ENCODE results near the gene RNASE4.
A peak's percentile ranks its signal among the peaks of the same experiment; 100 is the strongest.

RNASE4 gene

DNA sequence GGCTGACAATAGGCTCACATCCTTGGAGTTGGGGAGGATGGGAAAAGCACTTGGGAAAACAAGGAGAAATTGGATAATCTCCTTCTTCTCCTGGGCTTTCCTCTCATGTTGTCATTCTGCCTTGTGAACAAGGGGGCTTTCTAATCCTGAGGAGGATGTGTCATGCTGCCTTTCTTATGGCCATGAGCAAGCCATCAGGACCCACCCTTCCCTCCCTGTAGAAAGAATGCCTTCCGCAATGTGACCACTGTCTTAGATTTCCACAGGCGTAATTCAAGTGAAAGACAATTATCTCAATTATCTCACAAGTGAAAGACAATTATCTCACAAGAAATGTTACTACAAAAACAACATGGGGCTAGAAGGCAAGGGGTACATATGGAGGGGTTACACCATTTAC lies 39.8 kb upstream of the RNASE4 start:
- Histone ChIP-seq H3K27ac (replicated peaks; ENCODE audit: low read length) (no peak overlapping the region), H2BK120ac (ENCODE audit: low read depth, low read length) (no peak overlapping the region), H3K4me2 (ENCODE audit: insufficient read depth, low read length, poor library complexity, severe bottlenecking) (no peak overlapping the region), H3K9me3 (replicated peaks in 1 of 2; ENCODE audit: control insufficient read depth in 2 of 2, insufficient read depth in 1 of 2, low read depth in 1 of 2, low read length in 2 of 2) (no peaks in the 10 kb centered on the region), H3K14ac (ENCODE audit: low read length) (no peak overlapping the region), H3K27me3 (ENCODE audit: control insufficient read depth in 3 of 3, insufficient read depth in 3 of 3, low read depth in 1 of 3, low read length in 3 of 3) (peaks cover 0 to 32% (median 2%) of the 10 kb centered on the region in 3 experiments), H3K9ac (ENCODE audit: low read depth, low read length, poor library complexity) (no peak overlapping the region), H2BK12ac (ENCODE audit: low read length) (no peak overlapping the region), H4K91ac (ENCODE audit: low read depth, low read length, poor library complexity) (no peak overlapping the region), H2BK15ac (ENCODE audit: low read length) (no peak overlapping the region), H3K18ac (ENCODE audit: low read length) (no peak overlapping the region), H2BK5ac (ENCODE audit: low read length) (no peak overlapping the region), H3K23ac (ENCODE audit: low read depth, low read length, poor library complexity) (no peak overlapping the region), H4K8ac (ENCODE audit: low read depth, low read length) (no peak overlapping the region), H2AFZ (ENCODE audit: low read length) (no peak overlapping the region), H2AK5ac (ENCODE audit: low read depth, low read length) (no peak overlapping the region), H3K36me3 (replicated peaks in 1 of 2; ENCODE audit: control insufficient read depth in 2 of 2, insufficient read depth in 2 of 2, low read length in 2 of 2) (no peaks in the 10 kb centered on the region), H3K4ac (ENCODE audit: low read length) (no peak overlapping the region), H3K4me3 (ENCODE audit: low read length in 2 of 2) (no peak overlapping the region), H3K79me1 (ENCODE audit: low read depth, low read length) (no peaks in the 10 kb centered on the region), H3K4me1 (ENCODE audit: control insufficient read depth in 2 of 2, insufficient read depth in 1 of 2, low read depth in 1 of 2, low read length in 2 of 2) (no peaks in the 10 kb centered on the region)
- no peak for DNase-seq (ENCODE audit: low spot score)
- WGBS, 2 donors (ENCODE audit: extremely low coverage in 2 of 2, insufficient read length in 2 of 2, insufficient replicate concordance in 1 of 2), result no CpG with 5 or more reads among the region's 2 CpGs

DNA sequence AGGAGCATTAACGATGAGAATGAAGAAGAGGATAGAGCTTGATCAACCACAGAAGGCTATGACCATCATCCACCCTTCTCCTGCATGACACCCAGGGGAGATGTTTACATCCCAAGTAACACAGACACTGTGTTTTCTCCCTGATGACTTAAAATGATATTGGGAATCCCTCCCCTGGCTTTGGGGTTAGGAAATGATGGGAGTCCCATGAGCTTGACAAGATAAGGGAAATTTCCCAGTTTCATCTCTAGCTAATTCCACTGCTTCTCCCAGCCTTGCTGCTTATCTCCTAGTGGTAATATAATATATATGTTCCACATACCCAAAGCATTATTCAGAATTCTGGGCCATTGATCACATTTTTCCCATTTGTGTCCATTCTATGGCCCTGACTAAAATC lies 38.9 kb upstream of the RNASE4 start:
- H3K23ac ChIP-seq (ENCODE audit: low read depth, low read length, poor library complexity), result no peak overlapping the region
- H2AFZ ChIP-seq (ENCODE audit: low read length), result no peak overlapping the region
- H3K36me3 ChIP-seq (replicated peaks in 1 of 2; ENCODE audit: control insufficient read depth in 2 of 2, insufficient read depth in 2 of 2, low read length in 2 of 2), result no peaks in the 10 kb centered on the region
- WGBS, 2 donors (ENCODE audit: extremely low coverage in 2 of 2, insufficient read length in 2 of 2, insufficient replicate concordance in 1 of 2), result no CpG with 5 or more reads among the region's 1 CpG
- H4K8ac ChIP-seq (ENCODE audit: low read depth, low read length), result no peak overlapping the region
- H3K9me3 ChIP-seq (replicated peaks in 1 of 2; ENCODE audit: control insufficient read depth in 2 of 2, insufficient read depth in 1 of 2, low read depth in 1 of 2, low read length in 2 of 2), result no peaks in the 10 kb centered on the region
- no peak overlapping the region for H3K27ac ChIP-seq (replicated peaks; ENCODE audit: low read length)
- H3K9ac ChIP-seq (ENCODE audit: low read depth, low read length, poor library complexity), result no peak overlapping the region
- no peak overlapping the region for H3K18ac ChIP-seq (ENCODE audit: low read length)
- H2BK120ac ChIP-seq (ENCODE audit: low read depth, low read length), result no peak overlapping the region
- H2BK12ac ChIP-seq (ENCODE audit: low read length), result no peak overlapping the region
- no peak overlapping the region for H3K14ac ChIP-seq (ENCODE audit: low read length)
- H2BK15ac ChIP-seq (ENCODE audit: low read length), result no peak overlapping the region
- DNase-seq (ENCODE audit: low spot score), result no peak
- H3K4me3 ChIP-seq (ENCODE audit: low read length in 2 of 2), result no peak overlapping the region
- H4K91ac ChIP-seq (ENCODE audit: low read depth, low read length, poor library complexity), result no peak overlapping the region
- no peak overlapping the region for H3K4me2 ChIP-seq (ENCODE audit: insufficient read depth, low read length, poor library complexity, severe bottlenecking)
- H3K4ac ChIP-seq (ENCODE audit: low read length), result no peak overlapping the region
- no peaks in the 10 kb centered on the region for H3K4me1 ChIP-seq (ENCODE audit: control insufficient read depth in 2 of 2, insufficient read depth in 1 of 2, low read depth in 1 of 2, low read length in 2 of 2)
- H3K79me1 ChIP-seq (ENCODE audit: low read depth, low read length), result no peaks in the 10 kb centered on the region
- peaks cover 0 to 32% (median 2%) of the 10 kb centered on the region in 3 experiments for H3K27me3 ChIP-seq (ENCODE audit: control insufficient read depth in 3 of 3, insufficient read depth in 3 of 3, low read depth in 1 of 3, low read length in 3 of 3)
- no peak overlapping the region for H2BK5ac ChIP-seq (ENCODE audit: low read length)
- no peak overlapping the region for H2AK5ac ChIP-seq (ENCODE audit: low read depth, low read length)

DNA sequence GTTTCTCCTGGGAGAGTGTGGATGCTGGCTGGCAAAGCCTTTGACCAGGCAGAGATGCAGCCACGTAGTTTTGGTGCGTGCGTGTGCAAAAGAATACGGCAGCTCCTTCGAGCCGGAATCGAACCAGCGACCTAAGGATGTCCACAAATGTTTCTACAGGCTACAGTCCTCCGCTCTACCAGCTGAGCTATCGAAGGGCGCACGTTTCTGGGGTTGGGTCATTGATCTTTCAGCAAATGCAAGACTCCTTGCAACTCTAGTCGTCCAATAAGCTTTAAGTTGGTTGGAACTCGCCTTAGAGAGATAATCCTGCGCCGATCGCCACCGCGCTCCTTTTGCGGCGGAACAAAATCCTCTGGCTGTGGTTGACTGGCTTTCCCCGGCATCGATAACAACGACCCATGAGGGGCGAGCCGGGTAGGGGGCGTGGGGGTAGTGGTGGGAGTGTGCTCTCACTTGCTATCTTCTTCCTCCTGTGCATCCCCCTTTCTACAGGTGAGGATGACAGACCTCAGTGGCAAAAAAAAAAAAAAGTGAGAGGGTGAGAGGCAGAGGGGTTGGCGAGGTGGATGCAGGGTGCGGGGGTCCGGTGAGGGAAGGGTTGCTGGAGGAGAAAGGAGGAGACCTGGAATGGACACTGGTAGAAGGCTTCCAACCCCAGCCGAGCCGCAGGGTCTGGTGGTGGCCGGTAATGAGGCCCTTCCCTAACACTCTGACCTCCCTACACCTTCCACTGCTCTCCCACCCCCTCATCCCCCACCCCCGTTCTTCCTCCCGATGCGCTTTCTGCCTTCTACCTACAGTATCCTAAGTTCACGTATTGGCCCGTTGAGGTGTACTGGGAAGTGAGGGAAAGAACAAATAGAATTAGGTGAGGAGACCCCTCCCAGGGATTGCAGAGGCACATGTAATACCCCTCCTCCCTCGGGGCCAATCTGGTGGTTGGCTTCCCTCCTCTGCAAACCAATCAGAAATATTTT lies 31.1 kb upstream of the RNASE4 start:
- Histone ChIP-seq H3K4me2 (ENCODE audit: insufficient read depth, low read length, poor library complexity, severe bottlenecking) (peak overlapping the region; percentile 56), H3K4ac (ENCODE audit: low read length) (no peak overlapping the region), H3K4me1 (ENCODE audit: control insufficient read depth in 2 of 2, insufficient read depth in 1 of 2, low read depth in 1 of 2, low read length in 2 of 2) (peaks cover 4 to 6% of the 10 kb centered on the region in 2 donors), H3K18ac (ENCODE audit: low read length) (no peak overlapping the region), H3K9me3 (replicated peaks in 1 of 2; ENCODE audit: control insufficient read depth in 2 of 2, insufficient read depth in 1 of 2, low read depth in 1 of 2, low read length in 2 of 2) (peaks cover 0 to 2% of the 10 kb centered on the region in 2 donors), H3K36me3 (replicated peaks in 1 of 2; ENCODE audit: control insufficient read depth in 2 of 2, insufficient read depth in 2 of 2, low read length in 2 of 2) (no peaks in the 10 kb centered on the region), H2AFZ (ENCODE audit: low read length) (peak overlapping the region; percentile 70), H3K27me3 (ENCODE audit: control insufficient read depth in 3 of 3, insufficient read depth in 3 of 3, low read depth in 1 of 3, low read length in 3 of 3) (peaks cover 0 to 44% (median 42%) of the 10 kb centered on the region in 3 experiments), H2BK15ac (ENCODE audit: low read length) (no peak overlapping the region), H3K79me1 (ENCODE audit: low read depth, low read length) (no peaks in the 10 kb centered on the region), H3K27ac (replicated peaks; ENCODE audit: low read length) (no peak overlapping the region), H4K91ac (ENCODE audit: low read depth, low read length, poor library complexity) (no peak overlapping the region), H3K4me3 (ENCODE audit: low read length in 2 of 2) (peak overlapping the region; percentile 44 to 77), H2AK5ac (ENCODE audit: low read depth, low read length) (no peak overlapping the region), H3K9ac (ENCODE audit: low read depth, low read length, poor library complexity) (no peak overlapping the region), H2BK120ac (ENCODE audit: low read depth, low read length) (no peak overlapping the region), H4K8ac (ENCODE audit: low read depth, low read length) (no peak overlapping the region), H3K23ac (ENCODE audit: low read depth, low read length, poor library complexity) (no peak overlapping the region), H2BK12ac (ENCODE audit: low read length) (no peak overlapping the region), H3K14ac (ENCODE audit: low read length) (no peak overlapping the region), H2BK5ac (ENCODE audit: low read length) (no peak overlapping the region)
- no CpG with 5 or more reads among the region's 39 CpGs for WGBS, 2 donors (ENCODE audit: extremely low coverage in 2 of 2, insufficient read length in 2 of 2, insufficient replicate concordance in 1 of 2)
- DNase-seq (ENCODE audit: low spot score), result peak; percentile 72

GRCh38 chr14:20655851-20656250 lies 28.5 kb upstream of the RNASE4 start:
- WGBS, 2 donors (ENCODE audit: extremely low coverage in 2 of 2, insufficient read length in 2 of 2, insufficient replicate concordance in 1 of 2), result no CpG with 5 or more reads among the region's 4 CpGs
- no peak overlapping the region for H2AK5ac ChIP-seq (ENCODE audit: low read depth, low read length)
- no peak overlapping the region for H4K91ac ChIP-seq (ENCODE audit: low read depth, low read length, poor library complexity)
- H3K4me3 ChIP-seq (ENCODE audit: low read length in 2 of 2), result no peak overlapping the region
- no peak overlapping the region for H2BK5ac ChIP-seq (ENCODE audit: low read length)
- H4K8ac ChIP-seq (ENCODE audit: low read depth, low read length), result no peak overlapping the region
- peaks cover 4 to 6% of the 10 kb centered on the region in 2 donors for H3K4me1 ChIP-seq (ENCODE audit: control insufficient read depth in 2 of 2, insufficient read depth in 1 of 2, low read depth in 1 of 2, low read length in 2 of 2)
- H3K27me3 ChIP-seq (ENCODE audit: control insufficient read depth in 3 of 3, insufficient read depth in 3 of 3, low read depth in 1 of 3, low read length in 3 of 3), result peaks cover 0 to 61% (median 44%) of the 10 kb centered on the region in 3 experiments
- H2AFZ ChIP-seq (ENCODE audit: low read length), result no peak overlapping the region
- no peaks in the 10 kb centered on the region for H3K79me1 ChIP-seq (ENCODE audit: low read depth, low read length)
- no peak overlapping the region for H3K23ac ChIP-seq (ENCODE audit: low read depth, low read length, poor library complexity)
- H3K18ac ChIP-seq (ENCODE audit: low read length), result no peak overlapping the region
- no peak overlapping the region for H3K9ac ChIP-seq (ENCODE audit: low read depth, low read length, poor library complexity)
- no peak overlapping the region for H2BK120ac ChIP-seq (ENCODE audit: low read depth, low read length)
- peaks cover 0 to 2% of the 10 kb centered on the region in 2 donors for H3K9me3 ChIP-seq (replicated peaks in 1 of 2; ENCODE audit: control insufficient read depth in 2 of 2, insufficient read depth in 1 of 2, low read depth in 1 of 2, low read length in 2 of 2)
- H2BK15ac ChIP-seq (ENCODE audit: low read length), result no peak overlapping the region
- H3K14ac ChIP-seq (ENCODE audit: low read length), result no peak overlapping the region
- H3K36me3 ChIP-seq (replicated peaks in 1 of 2; ENCODE audit: control insufficient read depth in 2 of 2, insufficient read depth in 2 of 2, low read length in 2 of 2), result no peaks in the 10 kb centered on the region
- H3K4ac ChIP-seq (ENCODE audit: low read length), result no peak overlapping the region
- no peak overlapping the region for H3K4me2 ChIP-seq (ENCODE audit: insufficient read depth, low read length, poor library complexity, severe bottlenecking)
- H2BK12ac ChIP-seq (ENCODE audit: low read length), result no peak overlapping the region
- no peak overlapping the region for H3K27ac ChIP-seq (replicated peaks; ENCODE audit: low read length)
- DNase-seq (ENCODE audit: low spot score), result no peak
